ENCODE results near the gene GADD45B. TPM values are rescaled to one million over a fixed set of nuclear protein-coding genes. Genes with fewer than 3 reads are reported as not detected.

GADD45B gene
- polyA plus RNA-seq, 3 donors = 67.4 to 505 (median 76.2) TPM

DNA sequence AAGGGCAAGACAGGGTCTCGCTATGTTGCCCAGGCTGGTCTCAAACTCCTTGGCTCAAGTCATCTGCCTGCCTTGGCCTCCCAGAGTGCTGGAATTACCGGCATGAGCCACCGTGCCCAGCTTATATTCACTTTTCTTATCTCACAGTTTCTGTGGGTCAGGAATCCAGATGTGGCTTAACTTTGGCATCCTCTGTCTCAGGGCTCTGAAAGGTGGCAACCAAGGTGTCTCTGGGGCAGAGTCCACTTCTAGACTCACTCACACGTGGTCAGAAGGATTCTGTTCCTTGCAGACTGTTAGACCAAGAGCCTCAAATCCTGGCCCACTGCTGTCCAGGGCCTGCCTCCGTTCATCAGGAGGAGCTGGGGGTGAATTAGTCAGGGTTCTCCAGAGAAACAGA is 11.5 kb upstream of the GADD45B start:
- no peak overlapping the region for H2AFZ ChIP-seq (ENCODE audit: insufficient read depth, low read depth, low read length, poor library complexity, severe bottlenecking)
- Mint-ChIP-seq H3K4me3 (no peak overlapping the region), H3K36me3 (no peaks in the 10 kb centered on the region)

DNA sequence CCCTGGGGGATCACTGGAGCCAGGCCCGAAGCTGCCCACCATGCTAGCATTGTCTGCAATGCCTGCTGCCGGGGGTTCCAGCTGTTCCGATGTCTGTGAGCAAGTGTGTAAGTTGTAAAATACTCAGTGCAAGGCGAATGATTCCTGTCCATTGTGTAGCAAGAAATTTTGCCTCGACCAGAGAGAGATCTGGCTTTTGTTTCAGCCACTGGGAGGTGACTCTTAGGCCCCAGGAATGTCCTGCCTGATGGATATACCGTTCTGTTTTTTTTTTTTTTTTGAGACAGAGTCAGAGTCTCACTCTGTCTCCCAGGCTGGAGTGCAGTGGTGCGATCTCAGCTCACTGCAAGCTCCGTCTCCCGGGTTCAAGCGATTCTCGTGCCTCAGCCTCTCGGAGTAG is 7.3 kb upstream of the GADD45B start:
- Histone ChIP-seq H3K36me3 (replicated peaks in 1 of 2; ENCODE audit: control insufficient read depth in 1 of 2, insufficient read depth in 2 of 2, low read length in 2 of 2) (no peaks in the 10 kb centered on the region), H3K9me3 (replicated peaks in 1 of 2; ENCODE audit: control insufficient read depth in 1 of 2, insufficient read depth in 1 of 2, low read length in 2 of 2) (no peaks in the 10 kb centered on the region), H3K4me1 (ENCODE audit: control insufficient read depth in 1 of 2, insufficient read depth in 2 of 2, low read length in 2 of 2) (peaks cover 0 to 6% of the 10 kb centered on the region in 2 donors), H4K20me1 (ENCODE audit: insufficient read depth, low read length) (no peaks in the 10 kb centered on the region), H3K9ac (ENCODE audit: insufficient read depth, low read length, poor library complexity, severe bottlenecking) (no peak overlapping the region), H3K27ac (ENCODE audit: low read depth in 1 of 2, low read length in 2 of 2) (no peak overlapping the region), H3K4me2 (replicated peaks; ENCODE audit: extremely low read depth, low read length, poor library complexity, severe bottlenecking) (no peak overlapping the region), H3K4me3 (replicated peaks in 1 of 3; ENCODE audit: low read depth in 2 of 3, low read length in 3 of 3) (no peak overlapping the region), H2AFZ (ENCODE audit: insufficient read depth, low read depth, low read length, poor library complexity, severe bottlenecking) (no peak overlapping the region), H3K27me3 (ENCODE audit: control insufficient read depth in 2 of 2, insufficient read depth in 2 of 2, low read length in 2 of 2) (no peaks in the 10 kb centered on the region), H3K79me2 (ENCODE audit: insufficient read depth, low read length) (no peaks in the 10 kb centered on the region)
- no peak overlapping the region for H3K27ac Mint-ChIP-seq
- peaks cover 11% of the 10 kb centered on the region for H3K4me1 Mint-ChIP-seq
- H3K36me3 Mint-ChIP-seq = no peaks in the 10 kb centered on the region
- TF ChIP-seq CTCF (IDR thresholded peaks at IDR 0.05) = no peak
- H3K4me3 Mint-ChIP-seq = no peak overlapping the region
- H3K27me3 Mint-ChIP-seq (ENCODE audit: low read depth in 3 of 3) = peaks cover 5 to 8% (median 6%) of the 10 kb centered on the region in 3 donors
- intact Hi-C loops (cut with micrococcal nuclease) = loop anchor here in 1 of 2 donors (10.0 kb wide), 1 partner anchor 276 kb away; the partner anchor contains the start of gene SLC39A3
- no peaks in the 10 kb centered on the region for H3K9me3 Mint-ChIP-seq
- DNase-seq = no peak
- 89% methylated on average over 10 of the region's 12 CpGs for WGBS (ENCODE audit: insufficient coverage)

More for the DNA sequence above, 11.5 kb upstream of the GADD45B start:
- H3K27ac Mint-ChIP-seq = no peak overlapping the region
- Histone ChIP-seq H4K20me1 (ENCODE audit: insufficient read depth, low read length) (no peaks in the 10 kb centered on the region), H3K9ac (ENCODE audit: insufficient read depth, low read length, poor library complexity, severe bottlenecking) (no peak overlapping the region), H3K36me3 (replicated peaks in 1 of 2; ENCODE audit: control insufficient read depth in 1 of 2, insufficient read depth in 2 of 2, low read length in 2 of 2) (no peaks in the 10 kb centered on the region), H3K4me1 (ENCODE audit: control insufficient read depth in 1 of 2, insufficient read depth in 2 of 2, low read length in 2 of 2) (peaks cover 19 to 25% of the 10 kb centered on the region in 2 donors), H3K27me3 (ENCODE audit: control insufficient read depth in 2 of 2, insufficient read depth in 2 of 2, low read length in 2 of 2) (no peaks in the 10 kb centered on the region), H3K27ac (ENCODE audit: low read depth in 1 of 2, low read length in 2 of 2) (no peak overlapping the region), H3K9me3 (replicated peaks in 1 of 2; ENCODE audit: control insufficient read depth in 1 of 2, insufficient read depth in 1 of 2, low read length in 2 of 2) (no peaks in the 10 kb centered on the region), H3K79me2 (ENCODE audit: insufficient read depth, low read length) (no peaks in the 10 kb centered on the region), H3K4me3 (replicated peaks in 1 of 3; ENCODE audit: low read depth in 2 of 3, low read length in 3 of 3) (no peak overlapping the region), H3K4me2 (replicated peaks; ENCODE audit: extremely low read depth, low read length, poor library complexity, severe bottlenecking) (no peak overlapping the region)
- no peak for DNase-seq
- WGBS (ENCODE audit: insufficient coverage) = 73% methylated on average over 2 of the region's 5 CpGs
- H3K4me1 Mint-ChIP-seq = peaks cover 28% of the 10 kb centered on the region
- H3K9me3 Mint-ChIP-seq = peaks cover 0 to 2% (median 0%) of the 10 kb centered on the region in 7 donors
- intact Hi-C loops (cut with micrococcal nuclease) = loop anchor here in 1 of 2 donors (10.0 kb wide), 1 partner anchor 280 kb away; the partner anchor contains the start of gene SLC39A3
- TF ChIP-seq CTCF (IDR thresholded peaks at IDR 0.05) = no peak
- peaks cover 2 to 10% (median 3%) of the 10 kb centered on the region in 3 donors for H3K27me3 Mint-ChIP-seq (ENCODE audit: low read depth in 3 of 3)

All from CD14-positive monocyte (primary cell).